Progenitor cell of endocrine pancreas (in vitro differentiated cells): ENCODE data around the gene PSD. TPM values are rescaled to one million over a fixed set of nuclear protein-coding genes. Genes with fewer than 3 reads are reported as not detected.

ENCODE experiments used
- DNase-seq: peaks from one replicate; pipeline ENCODE4 v3.0.0; 2021; ENCODE audit warnings: low spot score; ENCODE audit not compliant: unreplicated experiment
- H3K27ac Mint-ChIP-seq: 2 replicates; pipeline ENCODE4 v1.8.0; 2021; ENCODE audit warnings: mild to moderate bottlenecking, moderate library complexity, mixed read lengths
- H3K27me3 Mint-ChIP-seq: 2 replicates; pipeline ENCODE4 v1.8.0; 2021; ENCODE audit warnings: mixed read lengths
- H3K36me3 Mint-ChIP-seq: 2 replicates; pipeline ENCODE4 v1.8.0; 2022; ENCODE audit warnings: mixed read lengths; ENCODE audit not compliant: insufficient read depth
- H3K4me1 Mint-ChIP-seq: 2 replicates; pipeline ENCODE4 v1.8.0; 2021; ENCODE audit warnings: low read depth, mixed read lengths
- H3K4me3 Mint-ChIP-seq: 2 replicates; pipeline ENCODE4 v1.8.0; 2021; ENCODE audit warnings: low read depth, mild to moderate bottlenecking, moderate library complexity, mixed read lengths
- H3K9me3 Mint-ChIP-seq: 2 replicates; pipeline ENCODE4 v1.8.0; 2021; ENCODE audit warnings: low read depth, mixed read lengths
- total RNA-seq: library from RNA; stranded (reverse); gene quantifications from 2 replicates; pipeline ENCODE4 v1.2.1, GENCODE V29; 2021
- TF ChIP-seq, protein P1 (sequence below): fragments of 200-600 bp; sonication (generic); IDR thresholded peaks from one replicate; pipeline ENCODE4 v1.5.0; 2021; ENCODE audit warnings: antibody characterized with exemption, mild to moderate bottlenecking; ENCODE audit not compliant: unreplicated experiment

Gene PSD
- total RNA-seq, 1 donor from 2014 or later, result 8.9 TPM

GRCh38 chr10:102462512-102463054 is 44.0 kb upstream of the PSD start:
- Mint-ChIP-seq H3K36me3 (peaks cover 1% of the 10 kb centered on the region), H3K4me3 (peak overlapping the region; percentile 86), H3K27ac (peak overlapping the region; percentile 86), H3K27me3 (no peaks in the 10 kb centered on the region), H3K9me3 (no peaks in the 10 kb centered on the region), H3K4me1 (peaks cover 30% of the 10 kb centered on the region)
- DNase-seq, result no peak
- TF ChIP-seq, protein P1, sequence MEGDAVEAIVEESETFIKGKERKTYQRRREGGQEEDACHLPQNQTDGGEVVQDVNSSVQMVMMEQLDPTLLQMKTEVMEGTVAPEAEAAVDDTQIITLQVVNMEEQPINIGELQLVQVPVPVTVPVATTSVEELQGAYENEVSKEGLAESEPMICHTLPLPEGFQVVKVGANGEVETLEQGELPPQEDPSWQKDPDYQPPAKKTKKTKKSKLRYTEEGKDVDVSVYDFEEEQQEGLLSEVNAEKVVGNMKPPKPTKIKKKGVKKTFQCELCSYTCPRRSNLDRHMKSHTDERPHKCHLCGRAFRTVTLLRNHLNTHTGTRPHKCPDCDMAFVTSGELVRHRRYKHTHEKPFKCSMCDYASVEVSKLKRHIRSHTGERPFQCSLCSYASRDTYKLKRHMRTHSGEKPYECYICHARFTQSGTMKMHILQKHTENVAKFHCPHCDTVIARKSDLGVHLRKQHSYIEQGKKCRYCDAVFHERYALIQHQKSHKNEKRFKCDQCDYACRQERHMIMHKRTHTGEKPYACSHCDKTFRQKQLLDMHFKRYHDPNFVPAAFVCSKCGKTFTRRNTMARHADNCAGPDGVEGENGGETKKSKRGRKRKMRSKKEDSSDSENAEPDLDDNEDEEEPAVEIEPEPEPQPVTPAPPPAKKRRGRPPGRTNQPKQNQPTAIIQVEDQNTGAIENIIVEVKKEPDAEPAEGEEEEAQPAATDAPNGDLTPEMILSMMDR, result no peak

DNA sequence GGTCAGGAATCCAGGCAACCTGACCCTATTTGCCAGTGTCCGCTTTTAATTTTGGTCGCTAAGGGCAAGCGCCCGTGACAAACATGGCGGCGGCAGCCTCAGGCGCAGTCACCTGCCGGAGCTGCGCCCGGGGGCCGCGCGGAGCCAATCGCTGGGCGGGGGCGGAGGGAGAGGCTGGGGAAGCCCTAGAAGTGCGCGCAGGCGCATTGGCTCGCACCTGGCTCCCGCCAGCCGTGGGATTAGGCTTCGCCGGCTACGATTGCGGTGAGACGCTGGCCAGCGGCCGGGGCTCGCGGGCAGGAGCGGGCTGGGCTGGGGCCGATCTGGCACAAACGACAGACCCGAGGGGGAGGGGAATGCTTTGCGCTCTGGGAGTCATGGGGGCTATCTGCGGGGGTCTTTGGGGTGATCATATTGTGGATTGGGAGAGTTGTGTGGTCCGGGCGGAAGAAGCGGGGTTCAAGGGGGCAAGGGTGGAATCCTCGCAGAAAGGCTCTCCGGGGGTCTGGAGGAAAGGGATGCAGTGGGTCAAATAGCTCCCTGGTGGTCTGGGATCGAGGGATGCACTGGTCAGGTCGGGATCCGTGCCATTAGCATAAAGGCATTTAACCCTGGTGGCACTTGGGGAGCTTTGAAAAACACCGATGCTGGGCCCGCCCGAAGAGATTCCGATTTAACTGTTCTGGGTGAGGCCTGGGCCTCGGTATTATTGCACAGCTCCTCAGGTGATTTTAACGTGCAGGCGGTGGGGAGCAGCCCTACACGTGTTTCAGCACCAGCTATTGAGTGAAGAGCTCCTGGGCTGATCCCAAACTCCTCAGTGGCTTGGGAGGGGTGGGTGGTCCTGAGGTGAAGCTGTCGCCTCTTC is 42.8 kb upstream of the PSD start:
- TF ChIP-seq, protein P1, result no peak
- H3K4me1 Mint-ChIP-seq, result peaks cover 30% of the 10 kb centered on the region
- DNase-seq, result peak; percentile 95
- no peaks in the 10 kb centered on the region for H3K27me3 Mint-ChIP-seq
- no peaks in the 10 kb centered on the region for H3K9me3 Mint-ChIP-seq
- H3K4me3 Mint-ChIP-seq, result peak overlapping the region; percentile 86
- H3K36me3 Mint-ChIP-seq, result peaks cover 1% of the 10 kb centered on the region
- peak overlapping the region; percentile 92 for H3K27ac Mint-ChIP-seq

DNA sequence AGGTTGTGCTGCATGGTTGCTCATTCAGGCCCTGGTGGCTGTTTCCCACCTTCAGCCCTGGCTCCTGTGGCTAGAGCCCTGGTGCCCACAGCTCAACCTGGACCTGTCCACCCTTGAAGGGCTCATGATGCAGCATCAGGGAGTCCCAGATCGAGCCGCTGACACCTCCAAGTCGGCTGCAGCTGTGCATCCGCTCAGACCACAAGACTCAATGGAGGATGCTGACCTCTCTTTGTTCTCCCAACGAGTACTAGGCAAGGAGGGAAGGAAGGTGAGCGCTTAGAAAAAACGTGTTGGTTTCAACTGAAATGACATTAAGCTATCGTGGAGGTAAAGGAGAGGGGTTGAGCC is 42.2 kb upstream of the PSD start:
- TF ChIP-seq, protein P1, result no peak
- peaks cover 32% of the 10 kb centered on the region for H3K4me1 Mint-ChIP-seq
- DNase-seq, result no peak
- H3K4me3 Mint-ChIP-seq, result peak overlapping the region; percentile 86
- H3K27me3 Mint-ChIP-seq, result no peaks in the 10 kb centered on the region
- peaks cover 1% of the 10 kb centered on the region for H3K36me3 Mint-ChIP-seq
- H3K9me3 Mint-ChIP-seq, result no peaks in the 10 kb centered on the region
- peak overlapping the region; percentile 92 for H3K27ac Mint-ChIP-seq

- Mint-ChIP-seq H3K27me3 (no peaks in the 10 kb centered on the region), H3K9me3 (no peaks in the 10 kb centered on the region), H3K27ac (peak overlapping the region; percentile 7), H3K36me3 (peaks cover 1% of the 10 kb centered on the region), H3K4me1 (peaks cover 43% of the 10 kb centered on the region), H3K4me3 (no peak overlapping the region)
- DNase-seq, result no peak
- TF ChIP-seq, protein P1, result no peak
Observed at GRCh38 chr10:102458656-102459055, 40.1 kb upstream of the PSD start.

DNA sequence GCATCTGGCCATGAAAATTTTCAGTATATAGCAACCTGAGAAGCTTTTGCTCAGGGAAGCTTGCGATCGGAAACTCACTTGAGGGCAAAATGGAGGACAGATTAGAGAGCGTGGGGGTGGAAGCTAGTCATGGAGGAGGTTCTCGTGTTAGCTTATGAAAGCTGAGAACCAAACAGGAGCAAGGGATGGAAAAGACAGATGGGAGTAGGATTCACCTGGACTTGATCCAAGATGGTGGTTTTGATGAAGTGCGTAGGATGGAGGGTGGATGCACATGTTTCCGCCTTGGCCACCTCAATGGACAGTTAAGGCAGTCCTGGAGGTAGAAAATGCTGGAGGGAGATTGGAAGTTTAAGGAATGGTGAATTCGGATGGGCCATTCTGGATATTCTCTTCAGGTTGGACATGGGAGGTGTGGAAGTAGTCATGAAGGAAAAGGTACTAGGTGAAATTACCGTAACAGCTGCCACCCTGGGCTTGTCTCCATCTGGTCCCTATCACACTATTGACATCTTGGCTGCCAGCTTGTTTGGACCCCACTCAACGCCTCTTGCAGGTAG is 39.1 kb upstream of the PSD start:
- Mint-ChIP-seq H3K4me1 (peaks cover 40% of the 10 kb centered on the region), H3K4me3 (no peak overlapping the region), H3K27ac (peak overlapping the region; percentile 15), H3K9me3 (no peaks in the 10 kb centered on the region), H3K36me3 (peaks cover 6% of the 10 kb centered on the region), H3K27me3 (no peaks in the 10 kb centered on the region)
- TF ChIP-seq, protein P1, result no peak
- DNase-seq, result no peak
